OCI-LY1 (cell line): ENCODE measurements around the gene CACHD1.
"Not testable (repeated sequence)": the region's sequence is repeated elsewhere in the genome, so short reads cannot be mapped to it uniquely, and the experiment has no call there.

Experiments used
- H2AFZ ChIP-seq: fragments of 200-600 bp; sonication (generic), shearing (Covaris generic); 2 replicates; pipeline ENCODE4 v1.6.0; 2014; ENCODE audit warnings: antibody characterized with exemption, mild to moderate bottlenecking, low read length
- H3F3A ChIP-seq: fragments of 200-600 bp; sonication (generic), shearing (Covaris generic); 2 replicates; pipeline ENCODE4 v1.6.0; 2014; ENCODE audit warnings: mild to moderate bottlenecking, antibody characterized with exemption, low read length, moderate library complexity; ENCODE audit not compliant: insufficient read depth
- H3K27ac ChIP-seq: fragments of 200-600 bp; sonication (generic); 2 replicates; pipeline ENCODE4 v1.5.1; 2014; ENCODE audit warnings: low read length, mixed run types, mild to moderate bottlenecking, low read depth; ENCODE audit not compliant: poor library complexity, severe bottlenecking
- H3K27me3 ChIP-seq: fragments of 200-600 bp; sonication (generic); 2 replicates; pipeline ENCODE4 v1.6.0; 2014; ENCODE audit warnings: antibody characterized with exemption, mild to moderate bottlenecking, low read length, moderate library complexity; ENCODE audit not compliant: insufficient read depth
- H3K36me3 ChIP-seq: fragments of 200-600 bp; sonication (generic); 2 replicates; pipeline ENCODE4 v1.6.1; 2014; ENCODE audit warnings: mild to moderate bottlenecking, antibody characterized with exemption, low read length, moderate library complexity, mixed read lengths; ENCODE audit not compliant: insufficient read depth
- H3K4me1 ChIP-seq: fragments of 200-600 bp; sonication (generic); 2 replicates; pipeline ENCODE4 v1.5.1; 2014; ENCODE audit warnings: mild to moderate bottlenecking, low read length, moderate library complexity; ENCODE audit not compliant: insufficient read depth, severe bottlenecking
- H3K4me2 ChIP-seq: fragments of 200-600 bp; sonication (generic), shearing (Covaris generic); 2 replicates; pipeline ENCODE4 v1.6.1; 2014; ENCODE audit warnings: low read length
- H3K4me3 ChIP-seq: fragments of 200-600 bp; sonication (generic); 2 replicates; pipeline ENCODE4 v1.5.1; 2014; ENCODE audit warnings: low read length, low read depth, mild to moderate bottlenecking, mixed read lengths; ENCODE audit not compliant: poor library complexity, severe bottlenecking
- H3K79me2 ChIP-seq: fragments of 200-600 bp; shearing (Covaris generic); 2 replicates; pipeline ENCODE4 v1.6.1; 2016; ENCODE audit warnings: mixed run types, low read length, mixed read lengths; ENCODE audit not compliant: insufficient read depth
- H3K9ac ChIP-seq: fragments of 200-600 bp; sonication (generic), shearing (Covaris generic); 2 replicates; pipeline ENCODE4 v1.6.1; 2014; ENCODE audit warnings: mild to moderate bottlenecking, low read length, mixed read lengths
- H3K9me2 ChIP-seq: fragments of 200-600 bp; sonication (generic), shearing (Covaris generic); 2 replicates; pipeline ENCODE4 v1.6.1; 2014; ENCODE audit warnings: low read depth, mild to moderate bottlenecking, low read length, mixed read lengths
- H3K9me3 ChIP-seq: fragments of 200-600 bp; shearing (Covaris generic); 2 replicates; pipeline ENCODE4 v1.6.1; 2014; ENCODE audit warnings: low read length, mixed read lengths
- H4K20me1 ChIP-seq: fragments of 200-600 bp; sonication (generic), shearing (Covaris generic); 2 replicates; pipeline ENCODE4 v1.6.0; 2016; ENCODE audit warnings: mild to moderate bottlenecking, low read length; ENCODE audit not compliant: insufficient read depth
- EZH2 ChIP-seq: fragments of 200-600 bp; sonication (generic), shearing (Covaris generic); IDR thresholded peaks from 2 replicates; pipeline ENCODE4 v1.8.0; 2017; ENCODE audit warnings: borderline replicate concordance, mixed run types, mild to moderate bottlenecking, antibody characterized with exemption, low read length, moderate library complexity, mixed read lengths
- TF ChIP-seq, protein P1 (sequence below): fragments of 200-600 bp; sonication (generic), shearing (Covaris generic); IDR thresholded peaks from 2 replicates; pipeline ENCODE4 v1.5.1; 2017; ENCODE audit warnings: mild to moderate bottlenecking, antibody characterized with exemption, low read length, moderate library complexity, mixed read lengths

CACHD1 gene

DNA sequence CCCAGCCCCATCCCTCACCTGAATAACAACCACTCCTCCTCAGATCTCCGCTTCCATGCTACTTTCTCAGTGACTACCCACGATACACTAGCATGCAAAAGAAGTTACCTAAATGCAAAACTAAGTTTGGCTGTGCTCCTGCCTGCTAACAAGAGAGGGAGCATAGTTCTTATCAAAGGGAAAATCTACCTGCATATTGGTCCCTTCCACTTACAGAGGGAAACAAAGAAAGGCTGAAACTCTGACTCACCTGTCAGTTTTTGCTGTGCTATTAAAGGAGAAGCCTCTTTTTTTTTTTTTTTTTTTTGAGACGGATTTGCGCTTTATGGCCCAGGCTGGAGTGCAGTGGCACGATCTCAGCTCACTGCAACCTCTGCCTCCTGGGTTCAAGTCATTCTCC is 231.1 kb downstream of the CACHD1 start:
- Histone ChIP-seq H3K9ac (no peak overlapping the region), H3F3A (no peaks in the 10 kb centered on the region), H3K79me2 (no peaks in the 10 kb centered on the region), H3K27me3 (no peaks in the 10 kb centered on the region), H3K27ac (no peak overlapping the region), H4K20me1 (no peaks in the 10 kb centered on the region), H2AFZ (no peak overlapping the region), H3K36me3 (no peaks in the 10 kb centered on the region), H3K9me3 (no peaks in the 10 kb centered on the region), H3K4me2 (no peak overlapping the region), H3K9me2 (no peaks in the 10 kb centered on the region), H3K4me3 (no peak overlapping the region), H3K4me1 (no peaks in the 10 kb centered on the region)
- no peak for TF ChIP-seq EZH2

DNA sequence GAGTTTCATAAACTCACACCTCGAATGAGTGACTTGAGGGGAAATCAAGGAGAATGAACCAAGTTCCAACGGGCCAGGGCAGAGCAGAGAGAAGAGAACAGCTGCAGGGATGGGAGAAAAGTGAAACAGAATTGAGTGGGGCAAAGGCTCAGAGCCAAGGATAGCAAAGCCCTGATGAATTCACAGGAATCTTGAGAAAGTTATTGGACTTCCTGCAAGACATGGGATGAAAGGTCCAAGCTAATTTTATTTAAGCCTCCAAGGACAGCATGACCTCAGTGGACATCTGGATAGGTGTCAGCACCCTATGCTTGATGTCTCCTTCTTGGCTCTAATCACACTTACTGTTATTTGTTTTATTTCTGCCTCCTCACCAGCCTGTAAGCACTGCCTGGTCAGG is 232.0 kb downstream of the CACHD1 start:
- no peaks in the 10 kb centered on the region for H4K20me1 ChIP-seq
- no peaks in the 10 kb centered on the region for H3K36me3 ChIP-seq
- no peak overlapping the region for H2AFZ ChIP-seq
- H3K4me1 ChIP-seq, result no peaks in the 10 kb centered on the region
- no peaks in the 10 kb centered on the region for H3K9me3 ChIP-seq
- H3K4me3 ChIP-seq, result no peak overlapping the region
- no peak overlapping the region for H3K9ac ChIP-seq
- no peaks in the 10 kb centered on the region for H3K79me2 ChIP-seq
- H3K27ac ChIP-seq, result no peak overlapping the region
- H3F3A ChIP-seq, result no peaks in the 10 kb centered on the region
- no peak overlapping the region for H3K4me2 ChIP-seq
- TF ChIP-seq, protein P1, sequence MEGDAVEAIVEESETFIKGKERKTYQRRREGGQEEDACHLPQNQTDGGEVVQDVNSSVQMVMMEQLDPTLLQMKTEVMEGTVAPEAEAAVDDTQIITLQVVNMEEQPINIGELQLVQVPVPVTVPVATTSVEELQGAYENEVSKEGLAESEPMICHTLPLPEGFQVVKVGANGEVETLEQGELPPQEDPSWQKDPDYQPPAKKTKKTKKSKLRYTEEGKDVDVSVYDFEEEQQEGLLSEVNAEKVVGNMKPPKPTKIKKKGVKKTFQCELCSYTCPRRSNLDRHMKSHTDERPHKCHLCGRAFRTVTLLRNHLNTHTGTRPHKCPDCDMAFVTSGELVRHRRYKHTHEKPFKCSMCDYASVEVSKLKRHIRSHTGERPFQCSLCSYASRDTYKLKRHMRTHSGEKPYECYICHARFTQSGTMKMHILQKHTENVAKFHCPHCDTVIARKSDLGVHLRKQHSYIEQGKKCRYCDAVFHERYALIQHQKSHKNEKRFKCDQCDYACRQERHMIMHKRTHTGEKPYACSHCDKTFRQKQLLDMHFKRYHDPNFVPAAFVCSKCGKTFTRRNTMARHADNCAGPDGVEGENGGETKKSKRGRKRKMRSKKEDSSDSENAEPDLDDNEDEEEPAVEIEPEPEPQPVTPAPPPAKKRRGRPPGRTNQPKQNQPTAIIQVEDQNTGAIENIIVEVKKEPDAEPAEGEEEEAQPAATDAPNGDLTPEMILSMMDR, result no peak
- TF ChIP-seq EZH2, result no peak
- H3K27me3 ChIP-seq, result no peaks in the 10 kb centered on the region
- no peaks in the 10 kb centered on the region for H3K9me2 ChIP-seq

DNA sequence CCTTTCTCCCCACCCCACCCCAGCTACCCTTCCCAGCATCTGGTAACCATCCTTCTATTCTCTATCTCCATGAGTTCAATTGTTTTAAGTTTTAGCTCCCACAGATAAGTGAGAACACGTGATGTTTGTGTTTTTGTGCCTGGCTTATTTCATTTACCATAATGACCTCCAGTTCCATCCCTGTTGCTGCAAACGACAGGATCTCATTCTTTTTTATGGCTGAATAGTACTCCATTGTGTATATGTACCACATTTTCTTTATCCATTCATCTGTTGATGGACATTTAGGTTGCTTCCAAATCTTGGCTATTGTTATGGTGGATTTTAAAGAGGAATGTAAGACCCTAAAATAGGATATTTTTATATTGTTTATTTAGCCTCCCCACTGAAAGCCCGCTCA is 232.7 kb downstream of the CACHD1 start:
- not testable (repeated sequence) for H3K4me3 ChIP-seq, H3K9ac ChIP-seq, H3K9me3 ChIP-seq, H3K4me1 ChIP-seq, H3K79me2 ChIP-seq, H3K36me3 ChIP-seq, H3F3A ChIP-seq, H4K20me1 ChIP-seq, H3K27ac ChIP-seq, H3K9me2 ChIP-seq, H3K4me2 ChIP-seq, H3K27me3 ChIP-seq, H2AFZ ChIP-seq

DNA sequence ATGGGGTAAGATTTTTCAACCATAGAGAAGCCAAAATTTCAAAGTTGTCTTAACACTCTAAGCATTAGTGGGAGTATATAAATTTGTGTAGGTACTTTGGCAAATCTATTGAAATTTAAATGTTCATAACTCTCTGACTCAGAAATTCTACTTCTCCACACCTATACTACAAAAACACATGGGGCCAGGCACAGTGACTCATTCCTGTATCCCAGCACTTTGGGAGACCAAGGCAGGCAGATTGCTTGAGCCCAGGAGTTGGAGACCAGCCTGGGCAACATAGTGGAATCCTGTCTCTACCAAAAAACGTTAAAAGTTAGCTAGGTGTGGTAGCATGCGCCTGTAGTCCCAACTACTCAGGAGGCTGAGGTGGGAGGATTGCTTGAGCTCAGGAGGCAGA is 233.7 kb downstream of the CACHD1 start:
- H3K27ac ChIP-seq, result no peak overlapping the region
- no peaks in the 10 kb centered on the region for H3K4me1 ChIP-seq
- TF ChIP-seq EZH2, result no peak
- TF ChIP-seq, protein P1, result no peak
- no peaks in the 10 kb centered on the region for H3K27me3 ChIP-seq
- no peaks in the 10 kb centered on the region for H4K20me1 ChIP-seq
- H3K79me2 ChIP-seq, result no peaks in the 10 kb centered on the region
- H2AFZ ChIP-seq, result no peak overlapping the region
- no peak overlapping the region for H3K4me3 ChIP-seq
- H3K36me3 ChIP-seq, result no peaks in the 10 kb centered on the region
- H3K9me3 ChIP-seq, result no peaks in the 10 kb centered on the region
- no peak overlapping the region for H3K9ac ChIP-seq
- no peaks in the 10 kb centered on the region for H3K9me2 ChIP-seq
- no peaks in the 10 kb centered on the region for H3F3A ChIP-seq
- H3K4me2 ChIP-seq, result no peak overlapping the region
